WTC11 (cell line): ENCODE measurements around the gene RPL18A.

Experiments used
- CTCF ChIP-seq: fragments of 200-600 bp; IDR thresholded peaks from 2 replicates; pipeline ENCODE4 v1.8.0; 2022; ENCODE audit warnings: antibody characterized with exemption
- E2F5 ChIP-seq: sonication (generic); formaldehyde crosslinking; IDR thresholded peaks from 2 replicates; pipeline ENCODE4 v1.8.1; 2022; ENCODE audit warnings: mild to moderate bottlenecking, moderate library complexity, missing genetic modification reagents
- ELF4 ChIP-seq: sonication (generic); formaldehyde crosslinking; IDR thresholded peaks from 2 replicates; pipeline ENCODE4 v1.8.1; 2022; ENCODE audit warnings: low read depth, mild to moderate bottlenecking, moderate library complexity, missing genetic modification reagents
- ESRRA ChIP-seq: sonication (generic); formaldehyde crosslinking; IDR thresholded peaks from 2 replicates; pipeline ENCODE4 v1.8.1; 2022; ENCODE audit warnings: mild to moderate bottlenecking, missing genetic modification reagents, borderline replicate concordance
- NFYB ChIP-seq: sonication (generic); formaldehyde crosslinking; conservative IDR thresholded peaks from 2 replicates; pipeline ENCODE4 v1.8.0; 2022; ENCODE audit warnings: low read depth, missing genetic modification reagents
- NR3C1 ChIP-seq: sonication (generic); formaldehyde crosslinking; conservative IDR thresholded peaks from 2 replicates; pipeline ENCODE4 v1.8.1; 2023; ENCODE audit warnings: low read depth, mild to moderate bottlenecking, missing genetic modification reagents
- USF2 ChIP-seq: sonication (generic); formaldehyde crosslinking; IDR thresholded peaks from 2 replicates; pipeline ENCODE4 v1.8.1; 2023; ENCODE audit warnings: mild to moderate bottlenecking, missing genetic modification reagents, moderate library complexity
- ZNF138 ChIP-seq: sonication (generic); formaldehyde crosslinking; conservative IDR thresholded peaks from 2 replicates; pipeline ENCODE4 v1.8.1; 2022; ENCODE audit warnings: mild to moderate bottlenecking, moderate library complexity, missing genetic modification reagents

- TF ChIP-seq CTCF (no peak), NFYB (CRISPR knock-in tag) (no peak), ESRRA (CRISPR knock-in tag) (no peak), E2F5 (CRISPR knock-in tag) (no peak), ELF4 (CRISPR knock-in tag) (no peak), NR3C1 (CRISPR knock-in tag) (no peak), ZNF138 (CRISPR knock-in tag) (no peak), USF2 (CRISPR knock-in tag) (no peak)
Observed at GRCh38 chr19:17846146-17846545, 13.6 kb upstream of the RPL18A start.
